Fibroblast of lung (primary cell): Measurements from ENCODE around the gene PAPOLA. TPM values are rescaled to one million over a fixed set of nuclear protein-coding genes. Genes with fewer than 3 reads are reported as not detected.

Experiments
- DNase-seq, 2 donors: peaks; one replicate each; pipeline versions ENCODE4 v3.0.0 to v3.0.0-alpha.2; 2010; ENCODE audit warnings: low read depth in 2 of 2
- H2AFZ ChIP-seq: 2 replicates; pipeline ENCODE4 v1.5.1; 2012; ENCODE audit warnings: low read length, control low read depth, inconsistent platforms
- H3K27ac ChIP-seq: 2 replicates; pipeline ENCODE4 v1.5.1; 2011; ENCODE audit warnings: low read length, control low read depth; ENCODE audit not compliant: insufficient read depth
- H3K27me3 ChIP-seq: 2 replicates; pipeline ENCODE4 v1.5.1; 2011; ENCODE audit warnings: mild to moderate bottlenecking, low read length; ENCODE audit not compliant: control insufficient read depth, insufficient read depth
- H3K36me3 ChIP-seq: 2 replicates; pipeline ENCODE4 v1.5.1; 2011; ENCODE audit warnings: low read length; ENCODE audit not compliant: control insufficient read depth, insufficient read depth
- H3K4me1 ChIP-seq: 2 replicates; pipeline ENCODE4 v1.5.1; 2011; ENCODE audit warnings: low read length; ENCODE audit not compliant: control insufficient read depth, insufficient read depth; ENCODE audit errors: extremely low read depth
- H3K4me2 ChIP-seq: 2 replicates; pipeline ENCODE4 v1.5.1; 2011; ENCODE audit warnings: low read length, control low read depth; ENCODE audit not compliant: insufficient read depth; ENCODE audit errors: extremely low read depth
- H3K4me3 ChIP-seq, 4 experiments: fragments of 200-600 bp in 1 of 4; sonication (generic) in 1 of 4; replicated peaks in 1 of 4; 2 replicates each; pipeline ENCODE4 v1.5.1; 2011 to 2016; ENCODE audit warnings: low read length in 4 of 4, low read depth in 3 of 4, mild to moderate bottlenecking in 3 of 4, control low read depth in 2 of 4, inconsistent platforms in 1 of 4, mixed read lengths in 1 of 4; ENCODE audit not compliant: insufficient read depth in 1 of 4; ENCODE audit errors: control extremely low read depth in 1 of 4
- H3K79me2 ChIP-seq: 2 replicates; pipeline ENCODE4 v1.5.1; 2012; ENCODE audit warnings: mild to moderate bottlenecking, low read length, inconsistent platforms; ENCODE audit not compliant: control insufficient read depth, insufficient read depth
- H3K9ac ChIP-seq: 2 replicates; pipeline ENCODE4 v1.5.1; 2011; ENCODE audit warnings: mild to moderate bottlenecking, low read length, control low read depth; ENCODE audit not compliant: insufficient read depth
- H3K9me3 ChIP-seq: 2 replicates; pipeline ENCODE4 v1.5.1; 2012; ENCODE audit warnings: low read depth, low read length; ENCODE audit not compliant: control insufficient read depth, insufficient read depth
- H4K20me1 ChIP-seq: 2 replicates; pipeline ENCODE4 v1.5.1; 2011; ENCODE audit warnings: low read length; ENCODE audit not compliant: control insufficient read depth, insufficient read depth; ENCODE audit errors: extremely low read depth
- EZH2 ChIP-seq: IDR thresholded peaks from 2 replicates; pipeline ENCODE4 v1.5.1; 2012; ENCODE audit warnings: low read length, control low read depth, mild to moderate bottlenecking; ENCODE audit errors: missing control alignments
- polyA plus RNA-seq, 2 donors: library from polyadenylated mRNA; depleted of rRNA in 1 of 2; stranded (reverse) in 1 of 2; unstranded in 1 of 2; fragments of >200 nt; gene quantifications; 2 replicates each; pipeline ENCODE4 v1.2.1, GENCODE V29; 2011 to 2012; ENCODE audit warnings: missing spikeins in 1 of 2
- total RNA-seq: library from RNA; depleted of rRNA; stranded (reverse); fragments of >200 nt; gene quantifications from 2 replicates; pipeline ENCODE4 v1.2.1, GENCODE V29; 2014
- TF ChIP-seq, protein P1 (sequence below), 2 donors: IDR thresholded peaks in 1 of 2; conservative IDR thresholded peaks in 1 of 2; 1 replicate in 1 of 2; 2 replicates in 1 of 2; pipeline ENCODE4 v1.5.1; 2011 to 2012; ENCODE audit warnings: low read length in 2 of 2, control low read depth in 1 of 2, inconsistent platforms in 1 of 2, low read depth in 1 of 2, mild to moderate bottlenecking in 1 of 2

Gene PAPOLA
- total and polyA plus RNA-seq, 2 donors (not counting 1 experiment from before 2014, with no cell fraction given) = 109 to 141 TPM

DNA sequence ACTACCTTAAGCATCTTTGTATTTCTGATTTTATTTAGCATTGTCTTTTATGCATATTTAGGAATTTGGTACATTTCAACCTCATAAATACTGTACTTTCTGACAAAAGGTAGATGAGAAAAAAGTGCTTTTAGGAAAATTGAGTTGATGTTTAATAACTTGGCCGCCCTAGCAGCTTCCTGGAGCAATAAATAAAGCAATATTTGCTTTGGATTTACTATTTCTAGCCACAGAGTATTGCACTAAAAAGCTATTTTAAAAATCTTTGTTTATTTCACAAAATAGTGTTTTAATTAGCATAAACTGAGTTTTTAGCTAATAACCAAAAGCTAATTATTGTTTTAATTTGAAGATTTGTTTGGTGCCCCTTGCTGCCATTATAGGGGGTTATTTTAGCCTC, 9.5 kb downstream of the PAPOLA start:
- no peak for DNase-seq
- H2AFZ ChIP-seq = no peak overlapping the region
- no peak overlapping the region for H3K4me3 ChIP-seq
- H3K27ac ChIP-seq = no peak overlapping the region
- H3K79me2 ChIP-seq = peaks cover 97% of the 10 kb centered on the region
- H3K9ac ChIP-seq = no peak overlapping the region
- H3K4me2 ChIP-seq = no peak overlapping the region
- H3K27me3 ChIP-seq = no peaks in the 10 kb centered on the region
- peaks cover 9% of the 10 kb centered on the region for H4K20me1 ChIP-seq
- TF ChIP-seq EZH2 = no peak
- TF ChIP-seq, protein P1, sequence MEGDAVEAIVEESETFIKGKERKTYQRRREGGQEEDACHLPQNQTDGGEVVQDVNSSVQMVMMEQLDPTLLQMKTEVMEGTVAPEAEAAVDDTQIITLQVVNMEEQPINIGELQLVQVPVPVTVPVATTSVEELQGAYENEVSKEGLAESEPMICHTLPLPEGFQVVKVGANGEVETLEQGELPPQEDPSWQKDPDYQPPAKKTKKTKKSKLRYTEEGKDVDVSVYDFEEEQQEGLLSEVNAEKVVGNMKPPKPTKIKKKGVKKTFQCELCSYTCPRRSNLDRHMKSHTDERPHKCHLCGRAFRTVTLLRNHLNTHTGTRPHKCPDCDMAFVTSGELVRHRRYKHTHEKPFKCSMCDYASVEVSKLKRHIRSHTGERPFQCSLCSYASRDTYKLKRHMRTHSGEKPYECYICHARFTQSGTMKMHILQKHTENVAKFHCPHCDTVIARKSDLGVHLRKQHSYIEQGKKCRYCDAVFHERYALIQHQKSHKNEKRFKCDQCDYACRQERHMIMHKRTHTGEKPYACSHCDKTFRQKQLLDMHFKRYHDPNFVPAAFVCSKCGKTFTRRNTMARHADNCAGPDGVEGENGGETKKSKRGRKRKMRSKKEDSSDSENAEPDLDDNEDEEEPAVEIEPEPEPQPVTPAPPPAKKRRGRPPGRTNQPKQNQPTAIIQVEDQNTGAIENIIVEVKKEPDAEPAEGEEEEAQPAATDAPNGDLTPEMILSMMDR (conservative IDR thresholded peaks at IDR 0.05 in 1 of 2, IDR thresholded peaks at IDR 0.05 in 1 of 2; ENCODE audit: low read depth in 1 of 2, low read length in 2 of 2) = no peak
- no peaks in the 10 kb centered on the region for H3K4me1 ChIP-seq
- no peaks in the 10 kb centered on the region for H3K9me3 ChIP-seq
- H3K36me3 ChIP-seq = no peaks in the 10 kb centered on the region

DNA sequence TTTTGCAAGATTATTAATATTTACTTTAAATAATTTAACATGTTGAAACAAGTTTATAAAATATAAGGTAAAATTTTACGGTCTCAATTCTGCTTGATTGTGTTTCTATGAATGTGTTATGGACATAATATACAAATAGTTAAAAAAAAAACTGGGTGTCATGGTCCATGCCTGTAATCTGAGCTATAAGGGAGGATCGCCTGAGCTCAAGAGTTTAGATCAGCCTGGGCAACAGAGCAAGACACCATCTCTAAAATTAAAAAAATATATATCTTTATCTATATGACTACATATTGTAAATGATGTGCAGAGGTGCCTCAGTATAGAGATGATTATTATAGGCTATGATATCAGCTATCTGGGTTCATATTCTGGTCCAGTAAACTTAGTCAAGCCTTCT, 9.9 kb downstream of the PAPOLA start:
- no peak overlapping the region for H3K4me3 ChIP-seq
- H3K79me2 ChIP-seq = peaks cover 98% of the 10 kb centered on the region
- no peak overlapping the region for H3K9ac ChIP-seq
- DNase-seq = no peak
- peaks cover 9% of the 10 kb centered on the region for H4K20me1 ChIP-seq
- H3K27me3 ChIP-seq = no peaks in the 10 kb centered on the region
- H3K36me3 ChIP-seq = no peaks in the 10 kb centered on the region
- H3K4me2 ChIP-seq = no peak overlapping the region
- no peak overlapping the region for H3K27ac ChIP-seq
- H3K4me1 ChIP-seq = no peaks in the 10 kb centered on the region
- TF ChIP-seq, protein P1 (conservative IDR thresholded peaks at IDR 0.05 in 1 of 2, IDR thresholded peaks at IDR 0.05 in 1 of 2; ENCODE audit: low read depth in 1 of 2, low read length in 2 of 2) = no peak
- TF ChIP-seq EZH2 = no peak
- no peak overlapping the region for H2AFZ ChIP-seq
- no peaks in the 10 kb centered on the region for H3K9me3 ChIP-seq

DNA sequence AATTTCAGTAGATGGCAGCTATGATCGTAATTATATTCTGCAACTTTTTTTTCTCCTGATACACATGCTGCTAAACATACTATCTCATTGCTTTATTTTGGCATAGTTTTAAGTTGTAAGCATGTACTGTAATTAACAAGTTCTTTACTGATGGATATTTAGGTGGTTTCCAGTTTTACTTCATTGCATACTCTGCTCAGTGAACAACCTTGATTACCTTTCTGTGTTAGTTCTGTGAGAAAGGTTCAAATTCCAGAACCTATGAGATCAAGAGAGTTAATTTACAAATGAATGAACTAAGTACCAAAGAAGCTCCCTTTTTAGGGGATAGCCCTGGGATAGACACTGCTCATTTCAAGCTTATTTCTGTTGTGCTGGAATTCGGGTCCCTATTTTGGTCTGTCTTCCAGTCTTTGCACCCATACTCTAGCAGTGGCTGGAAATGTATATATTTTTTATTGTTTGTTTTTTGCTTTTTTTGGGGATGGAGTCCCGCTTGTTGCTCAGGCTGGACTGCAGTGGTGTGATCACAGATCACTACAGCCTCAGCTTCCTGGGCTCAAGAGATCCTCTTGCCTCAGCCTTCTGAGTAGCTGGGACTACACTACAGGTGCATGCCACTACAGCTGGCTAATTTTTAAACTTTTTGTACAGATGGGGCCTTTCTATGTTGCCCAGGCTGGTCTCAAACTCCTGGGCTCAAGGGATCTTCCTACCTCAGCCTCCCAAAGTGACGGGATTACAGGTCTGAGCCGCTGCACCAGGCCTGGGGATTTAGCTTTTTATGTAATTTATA, 10.6 kb downstream of the PAPOLA start:
- H2AFZ ChIP-seq = no peak overlapping the region
- no peak overlapping the region for H3K4me2 ChIP-seq
- H3K27ac ChIP-seq = no peak overlapping the region
- peaks cover 99% of the 10 kb centered on the region for H3K79me2 ChIP-seq
- no peak for TF ChIP-seq EZH2
- TF ChIP-seq, protein P1 (conservative IDR thresholded peaks at IDR 0.05 in 1 of 2, IDR thresholded peaks at IDR 0.05 in 1 of 2; ENCODE audit: low read depth in 1 of 2, low read length in 2 of 2) = no peak
- H3K36me3 ChIP-seq = no peaks in the 10 kb centered on the region
- no peaks in the 10 kb centered on the region for H3K27me3 ChIP-seq
- H3K9ac ChIP-seq = no peak overlapping the region
- H4K20me1 ChIP-seq = peaks cover 9% of the 10 kb centered on the region
- DNase-seq = no peak
- H3K4me1 ChIP-seq = no peaks in the 10 kb centered on the region
- no peak overlapping the region for H3K4me3 ChIP-seq
- no peaks in the 10 kb centered on the region for H3K9me3 ChIP-seq
